ENCODE results near the gene XPR1.

The XPR1 gene

DNA sequence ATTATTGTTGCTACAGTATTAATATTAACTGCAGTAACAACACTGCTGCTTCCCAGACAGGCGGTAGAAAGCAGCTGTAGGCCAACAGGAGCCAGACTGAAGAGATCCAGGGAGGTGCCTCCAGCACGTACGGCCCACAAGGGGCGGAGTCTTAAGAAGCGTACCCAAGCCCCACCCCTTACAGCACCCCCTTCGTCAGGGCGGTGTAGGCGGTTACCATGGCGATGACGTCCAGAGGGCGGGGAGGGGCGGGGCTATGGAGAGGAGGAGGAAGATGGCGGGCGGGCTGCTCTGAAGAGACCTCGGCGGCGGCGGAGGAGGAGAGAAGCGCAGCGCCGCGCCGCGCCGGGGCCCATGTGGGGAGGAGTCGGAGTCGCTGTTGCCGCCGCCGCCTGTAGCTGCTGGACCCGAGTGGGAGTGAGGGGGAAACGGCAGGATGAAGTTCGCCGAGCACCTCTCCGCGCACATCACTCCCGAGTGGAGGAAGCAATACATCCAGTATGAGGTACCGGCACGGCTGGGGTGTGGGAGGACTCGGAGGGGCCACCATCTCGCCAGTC is at the start of gene XPR1:
XPR1 (plus strand) TSS at position 257 of the 560 bp plus-strand sequence; CDS start at position 437, 180 bp downstream.
- in situ Hi-C loops (cut with MboI; ENCODE audit: low sequenced_read_pairs): no loop called here

DNA sequence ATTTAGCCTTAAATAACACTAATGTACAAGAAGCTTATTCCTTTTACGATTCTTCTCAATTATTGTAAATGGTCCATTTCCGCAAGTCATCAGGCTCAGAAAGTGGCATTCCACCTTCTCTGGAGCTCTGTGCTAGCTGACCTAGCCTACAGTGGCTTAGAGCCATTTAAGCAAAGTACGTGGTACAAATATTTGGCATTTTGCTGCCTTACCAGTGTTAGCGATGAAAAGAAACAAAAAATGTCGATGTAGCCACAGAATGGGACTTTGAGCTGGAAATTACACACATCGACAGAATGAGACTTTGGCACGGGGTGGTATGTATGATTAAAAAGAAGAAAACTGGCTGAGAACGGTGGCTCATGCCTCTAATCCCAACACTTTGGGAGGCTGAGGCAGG is 47.0 kb upstream of the XPR1 start:
- in situ Hi-C loops (cut with MboI; ENCODE audit: low sequenced_read_pairs): no loop called here

- in situ Hi-C loops (cut with MboI; ENCODE audit: low sequenced_read_pairs): no loop called here
These were observed 45.8 kb upstream of the XPR1 start for GRCh38 chr1:180585994-180586359.

DNA sequence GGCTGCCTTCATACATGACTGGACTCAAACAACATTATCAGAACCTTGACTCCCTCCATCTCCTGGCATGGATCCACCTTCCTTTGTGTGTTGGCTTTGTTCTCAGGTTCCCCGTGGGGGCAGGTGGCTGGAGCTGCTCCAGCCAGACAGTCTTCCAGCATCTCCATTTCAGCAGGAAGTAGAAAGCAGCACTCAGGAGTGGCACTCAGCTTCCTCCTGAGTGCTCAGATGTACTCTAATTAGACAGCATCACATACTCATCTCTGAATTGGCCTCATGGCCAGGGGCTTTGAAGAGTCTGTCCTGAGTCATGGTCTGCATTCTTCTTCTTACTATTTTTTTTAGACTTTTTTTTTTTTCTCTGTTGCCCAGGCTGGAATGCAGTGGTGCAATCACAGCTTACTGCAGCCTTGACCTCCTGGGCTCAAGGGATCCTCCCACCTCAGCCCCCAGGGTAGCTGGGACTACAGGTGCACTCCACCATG is 45.1 kb upstream of the XPR1 start:
- in situ Hi-C loops (cut with MboI; ENCODE audit: low sequenced_read_pairs): no loop called here

GRCh38 chr1:180588121-180588520 is 43.7 kb upstream of the XPR1 start:
- in situ Hi-C loops (cut with MboI; ENCODE audit: low sequenced_read_pairs): no loop called here

- in situ Hi-C loops (cut with MboI; ENCODE audit: low sequenced_read_pairs): no loop called here
These were observed 40.9 kb upstream of the XPR1 start for GRCh38 chr1:180590889-180591288.

- in situ Hi-C loops (cut with MboI; ENCODE audit: low sequenced_read_pairs): no loop called here
These were observed 38.4 kb upstream of the XPR1 start for GRCh38 chr1:180593382-180593781.

DNA sequence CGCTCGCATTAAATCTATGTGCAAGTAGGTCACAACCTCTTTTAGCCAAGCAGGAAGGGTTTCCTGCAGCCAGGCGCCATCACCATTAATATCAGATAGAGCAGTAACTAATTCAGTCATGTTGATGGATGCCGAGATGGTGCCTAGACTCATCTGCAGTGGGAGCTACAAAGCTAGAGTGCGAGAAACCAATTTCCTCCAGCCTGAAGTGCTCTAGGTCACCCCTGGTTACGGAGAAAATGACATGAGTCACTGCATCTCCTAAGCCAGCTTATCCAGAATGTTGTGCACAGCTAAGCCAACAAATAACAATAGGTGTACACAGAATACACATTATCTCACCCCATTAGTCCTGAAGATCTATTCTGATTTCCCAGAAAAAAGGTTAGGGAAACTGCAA is 37.1 kb upstream of the XPR1 start:
- in situ Hi-C loops (cut with MboI; ENCODE audit: low sequenced_read_pairs): no loop called here

DNA sequence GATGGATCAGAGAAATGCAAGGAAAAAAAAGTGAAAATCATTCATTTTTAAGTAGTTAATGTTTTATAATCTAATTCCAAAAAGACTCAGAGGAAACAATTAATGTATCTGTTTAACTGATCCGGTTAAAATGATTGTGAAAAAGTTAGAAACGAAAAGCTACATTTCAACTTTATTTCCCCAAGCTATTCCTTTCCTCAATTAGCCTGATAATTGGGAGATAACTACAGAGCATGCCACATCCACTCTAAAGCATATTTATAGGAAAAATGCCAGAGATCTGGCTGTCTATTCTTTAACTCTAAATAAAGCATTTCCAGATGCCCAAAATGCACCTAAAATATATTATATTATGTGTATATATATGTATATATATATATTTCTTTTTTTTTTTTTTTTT is 35.9 kb upstream of the XPR1 start:
- in situ Hi-C loops (cut with MboI; ENCODE audit: low sequenced_read_pairs): no loop called here

GRCh38 chr1:180597520-180597919 is 34.3 kb upstream of the XPR1 start:
- in situ Hi-C loops (cut with MboI; ENCODE audit: low sequenced_read_pairs): no loop called here

- in situ Hi-C loops (cut with MboI; ENCODE audit: low sequenced_read_pairs): no loop called here
These were observed 33.4 kb upstream of the XPR1 start for GRCh38 chr1:180598333-180598974.

DNA sequence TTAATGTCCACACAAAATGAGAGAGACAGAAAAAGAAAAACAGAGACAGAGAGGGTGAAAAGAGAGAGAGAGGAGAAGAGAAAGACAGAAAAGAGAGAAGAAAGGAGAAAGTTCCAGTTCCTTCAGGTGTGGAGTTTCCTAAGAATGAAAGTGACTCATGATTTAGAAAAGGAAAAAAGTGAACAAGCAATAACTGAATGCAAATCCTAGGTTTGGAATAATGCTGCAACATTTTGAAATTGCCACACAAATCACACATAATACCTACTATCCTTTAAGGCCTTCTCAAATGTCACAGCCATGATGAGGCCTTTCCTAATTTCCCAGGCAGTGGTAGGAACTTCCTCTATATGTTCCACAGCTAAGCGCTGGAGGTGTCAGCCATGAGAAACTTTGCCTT is 31.5 kb upstream of the XPR1 start:
- in situ Hi-C loops (cut with MboI; ENCODE audit: low sequenced_read_pairs): no loop called here

- in situ Hi-C loops (cut with MboI; ENCODE audit: low sequenced_read_pairs): no loop called here
These were observed 30.3 kb upstream of the XPR1 start for GRCh38 chr1:180601512-180601911.

DNA sequence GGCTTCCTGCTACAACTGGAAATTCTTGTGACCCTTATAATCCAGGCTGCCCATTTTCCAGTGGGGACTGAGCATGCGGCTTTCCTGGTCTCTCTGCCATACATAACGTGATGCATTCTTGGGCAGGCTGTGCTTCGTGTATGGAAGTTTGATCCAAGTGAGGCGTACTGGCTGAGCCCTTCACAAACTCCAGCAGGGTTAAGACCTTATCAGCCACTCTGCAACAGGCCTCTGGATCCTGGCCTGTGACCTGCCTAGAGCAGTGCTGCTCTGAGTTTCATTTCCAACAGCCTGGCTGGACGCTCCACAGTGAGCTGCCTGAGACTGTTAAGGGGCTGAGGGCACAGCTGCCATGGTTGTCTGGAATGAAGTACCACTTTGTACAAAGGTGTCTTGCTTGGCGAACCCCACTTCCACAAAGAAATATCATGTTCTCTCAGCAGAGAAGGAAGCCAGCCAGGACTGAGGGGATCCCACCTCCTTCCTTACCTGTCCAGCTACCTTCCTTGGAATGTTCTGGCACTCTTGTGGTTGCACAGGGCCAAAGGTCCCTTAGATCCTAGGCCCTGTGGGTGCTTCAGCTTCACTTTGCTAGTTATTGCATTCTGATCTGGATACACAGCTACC is 28.5 kb upstream of the XPR1 start:
- in situ Hi-C loops (cut with MboI; ENCODE audit: low sequenced_read_pairs): no loop called here

DNA sequence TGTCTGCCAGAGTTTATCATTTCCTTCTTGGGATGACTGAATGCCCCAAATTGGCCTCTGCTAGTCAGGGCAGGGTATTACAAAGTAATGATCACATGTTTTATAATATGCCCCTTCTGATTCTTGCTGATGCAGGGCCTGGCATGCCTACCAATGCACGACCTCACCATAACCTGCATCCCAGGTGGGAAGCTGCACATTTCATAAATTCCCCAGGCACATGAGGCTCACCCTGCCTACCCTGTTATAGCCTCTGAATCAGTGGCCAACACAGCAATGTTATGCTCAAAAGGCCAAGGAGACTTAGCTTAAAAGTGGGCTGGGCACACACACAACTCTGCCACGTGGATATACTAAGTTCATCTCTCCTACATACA is 28.0 kb upstream of the XPR1 start:
- in situ Hi-C loops (cut with MboI; ENCODE audit: low sequenced_read_pairs): no loop called here

- in situ Hi-C loops (cut with MboI; ENCODE audit: low sequenced_read_pairs): no loop called here
These were observed 25.7 kb upstream of the XPR1 start for GRCh38 chr1:180606155-180606554.

DNA sequence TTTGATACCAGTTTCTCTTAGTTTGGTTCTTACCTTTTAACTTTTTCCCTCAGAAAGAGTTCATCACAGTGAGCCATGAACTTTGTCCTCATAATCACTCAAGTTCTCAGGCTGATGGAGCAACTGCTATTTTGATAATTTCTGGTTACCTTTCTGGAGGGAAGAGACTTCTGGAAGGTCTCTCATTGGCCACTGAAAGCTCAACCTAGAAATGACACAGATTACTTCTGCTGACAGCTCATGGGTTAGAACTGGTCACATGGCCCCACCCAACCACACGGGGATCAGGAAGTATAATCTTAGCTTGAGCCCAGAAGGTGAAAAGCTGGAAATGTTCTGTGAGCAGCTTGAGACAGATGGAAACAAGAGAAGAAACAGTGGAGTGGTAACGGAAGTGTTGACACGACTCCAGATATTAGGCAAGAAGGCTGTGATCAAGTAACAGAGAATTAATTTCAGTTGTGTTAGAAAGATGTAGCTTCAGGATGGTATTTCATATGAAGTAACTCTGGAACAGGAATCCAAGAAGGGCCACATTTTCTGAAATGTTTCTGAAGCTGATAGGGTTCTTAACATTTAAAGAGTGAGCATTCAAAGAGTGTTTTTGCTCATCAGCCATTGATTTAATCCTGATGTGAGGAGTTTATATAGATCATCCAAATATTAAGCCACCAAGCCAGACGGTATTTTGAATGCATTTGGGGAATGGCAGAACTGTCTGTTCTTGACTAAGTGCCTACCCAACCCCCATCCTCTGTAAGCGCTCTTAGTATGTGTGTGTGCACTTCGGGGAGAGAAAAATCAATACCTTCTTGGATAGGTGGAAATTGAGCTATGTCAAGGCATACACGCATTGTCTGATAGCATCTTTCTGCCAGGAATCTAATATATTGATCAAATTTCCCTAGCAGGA is 21.9 kb upstream of the XPR1 start:
- in situ Hi-C loops (cut with MboI; ENCODE audit: low sequenced_read_pairs): no loop called here

DNA sequence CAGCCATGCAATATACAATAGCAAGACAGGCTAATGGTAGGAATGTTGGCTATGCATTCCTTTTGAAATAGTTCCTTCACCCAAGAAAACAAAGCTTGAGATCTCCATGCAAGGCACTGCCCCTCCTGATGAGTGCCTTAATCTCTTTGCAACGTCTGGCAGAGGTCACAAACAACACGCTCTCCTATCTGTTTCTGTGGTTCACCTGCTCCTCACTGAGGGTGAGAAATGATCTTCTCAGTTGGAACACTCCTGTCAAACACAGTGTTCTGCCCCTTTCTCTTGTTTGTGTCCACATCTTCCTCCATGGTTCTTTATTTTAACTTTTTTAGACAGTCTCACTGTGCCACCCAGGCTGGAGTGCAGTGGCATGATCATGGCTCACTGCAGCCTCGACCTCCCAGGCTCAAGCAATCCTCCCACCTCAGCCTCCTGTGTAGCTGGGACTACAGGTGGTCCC is 21.2 kb upstream of the XPR1 start:
- in situ Hi-C loops (cut with MboI; ENCODE audit: low sequenced_read_pairs): no loop called here

DNA sequence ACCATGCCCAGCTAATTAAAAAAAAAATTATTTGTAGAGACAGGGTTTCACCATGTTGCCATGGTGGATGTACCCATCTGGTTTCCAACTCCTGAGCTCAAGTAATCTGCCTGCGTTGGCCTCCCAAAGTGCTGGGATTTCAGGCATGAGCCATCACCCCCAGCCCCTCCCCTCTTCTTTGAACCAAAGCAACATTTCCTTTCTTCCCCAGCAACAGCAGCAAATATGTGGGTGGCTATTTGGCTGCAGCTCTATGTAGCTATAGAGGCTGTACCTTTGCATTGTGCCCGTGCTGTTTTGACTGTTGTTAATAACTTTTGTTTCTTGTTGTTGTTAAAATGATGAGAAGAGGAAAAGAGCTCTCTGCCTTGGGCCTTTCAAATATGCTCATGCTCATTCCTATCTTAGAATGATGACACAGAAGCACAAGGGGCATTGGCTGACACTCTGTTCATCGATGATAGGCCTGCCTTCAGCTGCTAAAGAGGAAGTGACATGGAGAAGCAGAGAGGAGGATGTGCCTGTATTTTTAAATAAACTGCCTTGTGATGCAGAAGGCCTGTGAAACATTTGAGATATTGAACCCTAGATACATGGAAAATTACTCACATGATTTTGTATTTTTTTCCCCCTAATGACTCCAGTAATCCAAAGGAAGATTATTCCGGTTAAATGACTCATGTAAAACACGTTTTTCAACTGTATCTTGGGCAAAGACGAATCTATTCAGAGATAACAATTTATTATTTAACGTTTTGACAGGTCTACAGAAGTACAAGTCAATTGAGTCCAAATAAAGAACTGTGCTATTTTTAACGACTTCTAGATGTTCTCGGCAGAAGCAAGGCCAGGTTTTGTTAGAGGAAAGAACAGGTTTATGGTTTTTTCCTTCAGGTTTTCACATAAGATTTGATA is 20.5 kb upstream of the XPR1 start:
- in situ Hi-C loops (cut with MboI; ENCODE audit: low sequenced_read_pairs): no loop called here

DNA sequence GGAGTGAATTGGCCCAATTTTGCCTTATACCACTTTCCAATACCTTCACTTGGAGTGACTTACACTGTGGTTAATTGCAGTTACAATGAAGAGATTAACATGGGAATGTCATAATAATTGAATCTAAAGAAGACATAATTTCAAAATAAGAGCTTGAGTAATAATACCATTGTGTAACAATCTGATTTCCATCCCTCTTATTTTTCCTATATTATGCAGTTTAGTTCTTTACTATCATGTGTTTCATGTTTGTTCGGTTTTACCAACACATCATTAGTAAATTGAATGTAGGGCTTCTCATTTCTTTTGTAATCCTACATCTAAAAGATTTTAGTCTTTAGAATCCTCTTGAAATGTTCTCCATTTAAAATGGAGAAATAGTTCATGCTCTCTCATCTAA is 19.2 kb upstream of the XPR1 start:
- in situ Hi-C loops (cut with MboI; ENCODE audit: low sequenced_read_pairs): no loop called here
